ENCODE results near the gene CDK6. TPM values are rescaled to one million over a fixed set of nuclear protein-coding genes. Genes with fewer than 3 reads are reported as not detected.

The CDK6 gene
- total RNA-seq, 4 donors from 2014 or later = 9.5 to 21.4 (median 15.9) TPM

DNA sequence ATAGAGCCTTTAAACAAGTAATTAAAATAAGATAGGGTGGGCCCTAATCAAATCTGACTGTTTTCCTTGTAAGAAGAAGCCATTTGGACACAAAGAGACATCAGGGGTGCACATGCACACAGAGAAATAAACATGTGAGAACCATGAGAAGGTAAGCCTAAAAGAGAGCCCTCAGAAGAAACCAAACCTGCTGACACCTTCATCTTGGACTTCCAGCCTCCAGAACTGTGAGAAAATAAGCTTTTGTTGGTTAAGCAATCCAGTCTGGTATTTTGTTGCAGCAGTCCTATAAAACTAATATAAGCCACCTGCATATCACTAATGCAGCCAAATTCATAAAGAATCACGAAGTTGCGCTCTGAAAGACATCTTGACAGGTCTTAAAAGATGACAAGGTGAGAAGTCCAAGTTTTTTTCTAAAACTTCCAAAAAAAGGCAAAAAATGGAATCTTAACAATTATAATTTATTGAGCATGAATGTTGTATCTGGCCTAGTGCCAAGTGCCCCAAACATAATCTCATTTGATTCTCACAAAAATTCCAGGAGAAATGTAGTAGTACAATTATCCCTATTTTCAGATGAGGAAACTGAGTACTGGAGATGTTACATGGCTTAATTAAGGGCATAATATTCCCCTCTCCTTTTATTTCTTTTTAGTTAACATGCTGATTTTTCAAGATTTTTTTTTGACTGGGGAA lies 211.9 kb downstream of the CDK6 start:
- TF ChIP-seq, protein P1, sequence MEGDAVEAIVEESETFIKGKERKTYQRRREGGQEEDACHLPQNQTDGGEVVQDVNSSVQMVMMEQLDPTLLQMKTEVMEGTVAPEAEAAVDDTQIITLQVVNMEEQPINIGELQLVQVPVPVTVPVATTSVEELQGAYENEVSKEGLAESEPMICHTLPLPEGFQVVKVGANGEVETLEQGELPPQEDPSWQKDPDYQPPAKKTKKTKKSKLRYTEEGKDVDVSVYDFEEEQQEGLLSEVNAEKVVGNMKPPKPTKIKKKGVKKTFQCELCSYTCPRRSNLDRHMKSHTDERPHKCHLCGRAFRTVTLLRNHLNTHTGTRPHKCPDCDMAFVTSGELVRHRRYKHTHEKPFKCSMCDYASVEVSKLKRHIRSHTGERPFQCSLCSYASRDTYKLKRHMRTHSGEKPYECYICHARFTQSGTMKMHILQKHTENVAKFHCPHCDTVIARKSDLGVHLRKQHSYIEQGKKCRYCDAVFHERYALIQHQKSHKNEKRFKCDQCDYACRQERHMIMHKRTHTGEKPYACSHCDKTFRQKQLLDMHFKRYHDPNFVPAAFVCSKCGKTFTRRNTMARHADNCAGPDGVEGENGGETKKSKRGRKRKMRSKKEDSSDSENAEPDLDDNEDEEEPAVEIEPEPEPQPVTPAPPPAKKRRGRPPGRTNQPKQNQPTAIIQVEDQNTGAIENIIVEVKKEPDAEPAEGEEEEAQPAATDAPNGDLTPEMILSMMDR (IDR thresholded peaks at IDR 0.05; ENCODE audit: low read depth) = no peak

DNA sequence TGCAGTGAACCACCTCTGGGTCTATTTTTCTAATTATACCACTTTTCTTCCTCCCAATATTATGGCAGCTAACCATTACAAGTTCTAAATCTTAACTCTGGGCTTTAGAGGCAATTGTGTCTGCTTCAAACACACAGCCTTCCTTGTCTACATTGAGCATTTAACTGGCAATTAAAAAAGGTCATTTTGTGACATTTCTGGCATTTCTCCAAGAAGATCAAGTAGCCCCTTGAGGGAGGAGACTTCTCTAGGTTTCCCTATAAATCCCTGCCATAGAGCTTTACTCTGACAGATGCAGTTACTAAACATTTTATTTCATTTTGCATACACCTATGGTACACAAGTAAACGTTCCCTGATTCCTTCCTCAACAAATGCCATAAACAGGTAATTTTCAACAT lies 212.8 kb downstream of the CDK6 start:
- TF ChIP-seq, protein P1 (IDR thresholded peaks at IDR 0.05; ENCODE audit: low read depth) = no peak

DNA sequence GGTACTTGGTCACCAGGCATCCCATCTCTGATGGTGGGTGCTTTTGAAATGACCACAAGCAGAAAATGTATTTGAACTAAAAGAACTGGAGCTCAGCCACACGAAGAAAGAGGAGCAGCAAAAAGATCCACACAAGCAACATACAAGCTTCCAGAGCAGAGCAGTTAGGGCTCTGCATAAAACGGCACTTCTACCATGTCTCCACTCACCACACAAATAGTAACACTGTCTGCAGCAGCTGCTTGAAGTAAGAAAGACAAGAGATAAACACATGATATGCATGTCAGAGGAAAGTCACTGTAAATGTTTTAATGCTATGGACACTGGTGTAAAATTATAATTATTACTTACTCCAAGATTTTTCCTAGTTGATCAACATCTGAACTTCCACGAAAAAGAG lies 213.7 kb downstream of the CDK6 start:
- TF ChIP-seq, protein P1 (IDR thresholded peaks at IDR 0.05; ENCODE audit: low read depth) = no peak

DNA sequence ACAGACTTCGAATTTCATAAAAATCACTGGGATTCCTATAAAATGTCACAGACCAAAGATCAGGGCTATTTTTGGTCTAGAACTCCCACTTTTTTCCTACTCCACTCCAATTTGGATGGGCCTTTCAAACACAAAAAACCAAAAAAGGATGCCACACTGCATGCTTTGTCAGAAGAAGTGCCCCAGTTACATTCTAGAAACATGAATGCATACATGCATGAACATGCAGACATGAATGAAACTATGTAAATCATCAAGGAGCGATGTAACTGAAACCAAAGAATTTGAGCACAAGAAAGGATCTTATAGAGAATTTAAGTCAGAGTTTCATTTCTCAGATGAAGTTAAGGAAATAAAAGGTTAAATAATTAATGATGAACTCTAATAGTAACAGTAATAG lies 214.3 kb downstream of the CDK6 start:
- TF ChIP-seq, protein P1 (IDR thresholded peaks at IDR 0.05; ENCODE audit: low read depth) = no peak

DNA sequence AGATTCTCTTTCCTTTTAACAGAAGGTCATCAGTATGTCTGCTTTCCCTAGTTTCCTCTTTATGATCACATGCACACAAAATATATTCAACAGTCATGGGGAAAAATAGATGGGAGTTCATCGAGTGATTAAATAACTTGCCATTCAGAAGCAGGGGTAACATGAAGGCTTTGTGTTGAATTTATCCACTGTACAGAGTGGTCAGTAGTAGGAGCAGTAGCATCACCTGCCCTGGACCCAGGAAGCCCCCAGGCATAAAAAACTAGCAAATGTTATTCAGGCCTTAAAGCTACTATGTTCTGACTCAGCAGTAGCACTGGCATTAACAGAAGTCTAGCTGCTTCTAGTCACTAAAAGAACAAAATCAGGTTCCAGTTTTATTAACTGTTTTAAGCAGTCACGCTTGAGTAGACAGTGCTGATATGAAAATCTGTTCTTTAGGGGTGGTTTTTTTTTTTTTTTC lies 214.8 kb downstream of the CDK6 start:
- TF ChIP-seq, protein P1 (IDR thresholded peaks at IDR 0.05; ENCODE audit: low read depth) = no peak

DNA sequence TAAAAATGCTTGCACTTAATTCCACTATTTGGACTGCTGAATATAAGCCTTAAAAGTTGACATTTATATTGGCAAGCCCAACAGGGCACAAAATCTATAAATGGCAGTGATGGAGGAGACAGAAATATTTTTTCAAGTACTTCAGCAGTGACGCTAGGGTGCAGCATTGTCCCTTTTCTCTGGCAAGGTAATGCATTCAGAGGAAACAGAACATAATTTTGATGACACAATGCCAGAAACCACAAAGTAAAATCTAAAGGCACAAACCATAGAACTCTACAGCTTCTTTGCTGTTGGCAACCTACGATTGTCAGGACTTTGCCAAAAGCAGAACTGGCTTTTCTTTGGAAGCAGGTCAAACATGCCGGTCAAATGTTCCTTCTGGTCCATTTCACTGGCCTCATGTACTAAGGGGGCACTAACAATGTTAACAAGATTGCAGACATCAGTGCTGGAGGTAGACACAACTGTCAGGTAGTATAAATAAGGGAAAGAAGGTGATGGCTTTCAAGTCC lies 215.3 kb downstream of the CDK6 start:
- TF ChIP-seq, protein P1 (IDR thresholded peaks at IDR 0.05; ENCODE audit: low read depth) = no peak

DNA sequence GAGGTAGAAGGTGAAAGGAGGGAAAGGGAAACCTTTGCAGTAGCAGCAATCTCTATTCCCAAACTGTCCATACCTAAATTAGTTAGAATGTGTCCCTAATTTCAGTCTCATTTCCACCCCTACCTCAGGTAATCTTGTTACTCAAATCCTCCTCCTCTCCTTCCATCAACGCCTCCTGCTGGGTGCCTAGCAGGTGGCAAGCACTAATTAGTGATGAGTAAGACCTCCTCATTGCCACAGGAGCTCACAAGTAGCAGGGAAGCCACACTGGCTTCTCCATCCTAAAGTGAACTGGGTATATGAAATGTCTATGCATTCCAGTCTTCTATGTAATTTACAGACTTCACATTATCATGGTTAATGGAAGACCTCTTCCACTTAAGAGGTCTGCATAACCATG lies 220.5 kb downstream of the CDK6 start:
- TF ChIP-seq, protein P1 (IDR thresholded peaks at IDR 0.05; ENCODE audit: low read depth) = no peak
